CD4-positive, alpha-beta T cell treated with Interleukin-4 for 4 hours (primary cell): ENCODE data around the gene CYP46A1.

Source experiments
- DNase-seq: peaks from one replicate; pipeline ENCODE4 v3.0.0-alpha.2; 2020

The CYP46A1 gene

GRCh38 chr14:99731547-99732435 lies 47.7 kb downstream of the CYP46A1 start:
- DNase-seq, result no peak

GRCh38 chr14:99732436-99733210 lies 48.5 kb downstream of the CYP46A1 start:
- no peak for DNase-seq

- no peak for DNase-seq
Measured at GRCh38 chr14:99733211-99733539, 49.1 kb downstream of the CYP46A1 start.

- DNase-seq, result no peak
Measured at GRCh38 chr14:99733540-99734405, 49.7 kb downstream of the CYP46A1 start.

GRCh38 chr14:99734406-99735051 lies 50.4 kb downstream of the CYP46A1 start:
- no peak for DNase-seq

GRCh38 chr14:99735189-99736135 lies 51.4 kb downstream of the CYP46A1 start:
- no peak for DNase-seq

- DNase-seq, result no peak
Measured at GRCh38 chr14:99736603-99737371, 52.7 kb downstream of the CYP46A1 start.

- no peak for DNase-seq
Measured at GRCh38 chr14:99737451-99737951, 53.4 kb downstream of the CYP46A1 start.

GRCh38 chr14:99737956-99738667 lies 54.0 kb downstream of the CYP46A1 start:
- DNase-seq, result no peak

GRCh38 chr14:99740411-99740810 lies 56.3 kb downstream of the CYP46A1 start:
- no peak for DNase-seq

GRCh38 chr14:99741227-99741976 lies 57.3 kb downstream of the CYP46A1 start:
- DNase-seq, result no peak

GRCh38 chr14:99742074-99742473 lies 58.0 kb downstream of the CYP46A1 start:
- DNase-seq, result no peak

- no peak for DNase-seq
Measured at GRCh38 chr14:99742509-99743487, 58.7 kb downstream of the CYP46A1 start.

- no peak for DNase-seq
Measured at GRCh38 chr14:99744199-99744872, 60.2 kb downstream of the CYP46A1 start.

GRCh38 chr14:99744873-99745224 lies 60.8 kb downstream of the CYP46A1 start:
- no peak for DNase-seq

- DNase-seq, result no peak
Measured at GRCh38 chr14:99745307-99745951, 61.3 kb downstream of the CYP46A1 start.

GRCh38 chr14:99747167-99747566 lies 63.1 kb downstream of the CYP46A1 start:
- no peak for DNase-seq
